ENCODE results near the gene ROR1. TPM values are rescaled to one million over a fixed set of nuclear protein-coding genes. Genes with fewer than 3 reads are reported as not detected.

ROR1 gene
- total RNA-seq, 2 donors from 2014 or later, result 12.9 to 40.8 TPM

DNA sequence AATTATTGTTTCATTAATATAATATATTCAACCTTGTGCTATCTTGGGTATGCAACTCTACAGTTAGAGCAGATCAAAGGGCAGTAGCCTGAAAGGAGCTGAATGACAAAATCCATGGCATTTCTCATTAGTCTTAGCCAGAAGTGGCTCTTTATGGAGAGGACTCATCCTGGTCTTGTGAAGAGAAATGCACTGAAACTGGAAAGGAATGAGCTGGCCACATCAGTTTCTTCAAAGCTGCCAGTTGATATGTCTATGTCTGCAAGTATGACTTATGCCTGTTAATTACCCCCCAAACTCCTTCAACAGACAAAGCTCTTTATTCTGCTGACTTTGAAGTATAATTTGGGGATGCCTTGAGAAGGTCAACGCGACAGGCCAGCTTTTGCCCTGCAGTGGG, 310.6 kb downstream of the ROR1 start:
- no peaks in the 10 kb centered on the region for H3K36me3 ChIP-seq
- TF ChIP-seq, protein P1, sequence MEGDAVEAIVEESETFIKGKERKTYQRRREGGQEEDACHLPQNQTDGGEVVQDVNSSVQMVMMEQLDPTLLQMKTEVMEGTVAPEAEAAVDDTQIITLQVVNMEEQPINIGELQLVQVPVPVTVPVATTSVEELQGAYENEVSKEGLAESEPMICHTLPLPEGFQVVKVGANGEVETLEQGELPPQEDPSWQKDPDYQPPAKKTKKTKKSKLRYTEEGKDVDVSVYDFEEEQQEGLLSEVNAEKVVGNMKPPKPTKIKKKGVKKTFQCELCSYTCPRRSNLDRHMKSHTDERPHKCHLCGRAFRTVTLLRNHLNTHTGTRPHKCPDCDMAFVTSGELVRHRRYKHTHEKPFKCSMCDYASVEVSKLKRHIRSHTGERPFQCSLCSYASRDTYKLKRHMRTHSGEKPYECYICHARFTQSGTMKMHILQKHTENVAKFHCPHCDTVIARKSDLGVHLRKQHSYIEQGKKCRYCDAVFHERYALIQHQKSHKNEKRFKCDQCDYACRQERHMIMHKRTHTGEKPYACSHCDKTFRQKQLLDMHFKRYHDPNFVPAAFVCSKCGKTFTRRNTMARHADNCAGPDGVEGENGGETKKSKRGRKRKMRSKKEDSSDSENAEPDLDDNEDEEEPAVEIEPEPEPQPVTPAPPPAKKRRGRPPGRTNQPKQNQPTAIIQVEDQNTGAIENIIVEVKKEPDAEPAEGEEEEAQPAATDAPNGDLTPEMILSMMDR (IDR thresholded peaks at IDR 0.05), result no peak
- H3K27ac ChIP-seq, result no peak overlapping the region
- H3K4me3 ChIP-seq, result no peak overlapping the region
- no peaks in the 10 kb centered on the region for H3K9me3 ChIP-seq
- H3K4me1 ChIP-seq, result no peaks in the 10 kb centered on the region
- H3K27me3 ChIP-seq, result no peaks in the 10 kb centered on the region
- DNase-seq (ENCODE audit: low spot score), result no peak

DNA sequence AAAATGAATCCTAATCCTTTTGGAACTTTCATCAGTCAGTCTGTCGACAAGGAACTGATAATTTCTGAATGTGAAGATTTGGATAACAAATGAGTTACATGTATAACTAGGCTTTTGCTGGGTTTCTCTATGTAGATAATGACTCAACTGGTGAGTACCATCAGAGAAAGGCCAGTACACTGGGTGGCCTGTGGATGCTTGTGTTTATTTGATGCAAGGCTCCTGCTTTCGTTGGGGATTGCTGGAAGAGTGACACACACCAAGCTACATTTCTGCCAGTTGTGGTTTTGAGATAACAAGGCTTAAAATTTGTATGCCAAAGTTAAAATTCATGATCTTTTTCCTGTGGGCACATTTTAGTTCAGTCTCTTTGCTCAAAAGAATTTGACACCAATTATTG, 314.0 kb downstream of the ROR1 start:
- H3K4me3 ChIP-seq, result no peak overlapping the region
- no peaks in the 10 kb centered on the region for H3K9me3 ChIP-seq
- TF ChIP-seq, protein P1 (IDR thresholded peaks at IDR 0.05), result no peak
- no peak for DNase-seq (ENCODE audit: low spot score)
- peaks cover 0 to 2% of the 10 kb centered on the region in 2 donors for H3K4me1 ChIP-seq
- no peak overlapping the region for H3K27ac ChIP-seq
- H3K36me3 ChIP-seq, result no peaks in the 10 kb centered on the region
- H3K27me3 ChIP-seq, result no peaks in the 10 kb centered on the region

DNA sequence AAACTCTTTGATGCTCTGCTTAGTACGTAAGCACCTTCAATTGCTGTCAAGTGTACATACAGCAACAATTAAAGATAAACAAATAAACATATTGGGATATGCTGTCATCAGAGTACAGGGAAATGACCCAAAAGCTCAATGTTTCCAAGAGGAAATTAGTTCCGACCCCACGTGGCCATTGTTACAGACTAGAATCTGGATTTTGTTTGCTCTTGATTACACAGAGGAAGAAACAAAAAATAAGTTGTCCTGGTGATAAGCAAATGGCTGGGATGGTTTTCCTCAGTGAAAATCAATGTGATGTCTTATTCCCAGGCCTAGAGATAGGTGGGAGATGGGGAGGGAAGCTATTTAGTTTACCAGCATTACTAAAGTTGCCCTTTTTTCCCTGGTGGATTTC, 316.6 kb downstream of the ROR1 start:
- Histone ChIP-seq H3K27me3 (no peaks in the 10 kb centered on the region), H3K4me3 (no peak overlapping the region), H3K36me3 (no peaks in the 10 kb centered on the region), H3K27ac (no peak overlapping the region), H3K9me3 (no peaks in the 10 kb centered on the region), H3K4me1 (peaks cover 0 to 5% of the 10 kb centered on the region in 2 donors)
- TF ChIP-seq, protein P1 (IDR thresholded peaks at IDR 0.05), result no peak
- DNase-seq (ENCODE audit: low spot score), result no peak

DNA sequence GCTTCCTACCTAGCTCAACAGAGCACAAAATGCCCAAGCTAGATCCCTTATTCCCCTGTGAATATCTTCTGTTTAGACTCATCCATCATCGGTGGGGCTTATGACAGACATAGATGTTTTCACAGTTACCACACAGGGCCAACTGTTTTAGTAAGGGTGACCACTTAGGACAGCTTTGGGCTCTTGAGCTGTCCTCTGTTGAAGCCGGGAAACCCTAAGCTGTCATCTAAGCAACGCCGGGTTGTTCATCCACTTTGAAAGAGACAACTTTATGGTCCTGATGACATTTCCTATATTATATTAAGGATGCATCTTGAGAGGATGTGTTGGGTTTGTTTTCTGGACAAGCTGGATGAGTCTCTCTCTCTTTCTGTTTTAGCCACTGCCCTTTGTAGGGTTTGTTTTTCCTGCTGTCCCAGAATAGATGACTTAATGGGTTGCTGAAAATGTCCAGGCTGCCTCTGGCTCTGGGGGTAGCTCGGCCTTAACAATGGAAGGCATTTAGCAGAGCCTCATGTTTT, 319.1 kb downstream of the ROR1 start:
- TF ChIP-seq, protein P1 (IDR thresholded peaks at IDR 0.05), result no peak
- Histone ChIP-seq H3K4me3 (no peak overlapping the region), H3K4me1 (peaks cover 0 to 9% of the 10 kb centered on the region in 2 donors), H3K27me3 (no peaks in the 10 kb centered on the region), H3K9me3 (no peaks in the 10 kb centered on the region), H3K36me3 (no peaks in the 10 kb centered on the region), H3K27ac (no peak overlapping the region)
- DNase-seq (ENCODE audit: low spot score), result no peak

DNA sequence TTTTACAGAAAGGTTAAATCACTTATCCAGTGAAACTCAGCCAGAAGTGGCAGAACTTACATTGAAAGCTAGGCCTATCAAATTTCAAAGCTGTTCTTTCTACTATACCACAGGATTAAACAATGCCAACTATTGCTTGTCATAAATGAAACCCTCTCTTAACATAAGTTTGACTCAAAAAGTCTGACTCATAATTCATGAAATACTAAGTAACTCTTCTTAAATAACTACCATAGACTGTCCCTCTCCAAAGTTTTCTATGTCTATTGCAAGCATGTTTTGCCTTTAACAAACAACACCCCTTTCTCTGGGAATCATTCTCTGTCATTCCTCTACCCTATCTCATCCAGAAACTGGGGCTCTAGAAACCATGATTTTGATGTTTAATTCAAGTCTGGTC, 320.1 kb downstream of the ROR1 start:
- H3K27me3 ChIP-seq, result no peaks in the 10 kb centered on the region
- H3K4me3 ChIP-seq, result no peak overlapping the region
- TF ChIP-seq, protein P1 (IDR thresholded peaks at IDR 0.05), result no peak
- DNase-seq (ENCODE audit: low spot score), result no peak
- H3K9me3 ChIP-seq, result no peaks in the 10 kb centered on the region
- H3K36me3 ChIP-seq, result no peaks in the 10 kb centered on the region
- peaks cover 0 to 14% of the 10 kb centered on the region in 2 donors for H3K4me1 ChIP-seq
- no peak overlapping the region for H3K27ac ChIP-seq

DNA sequence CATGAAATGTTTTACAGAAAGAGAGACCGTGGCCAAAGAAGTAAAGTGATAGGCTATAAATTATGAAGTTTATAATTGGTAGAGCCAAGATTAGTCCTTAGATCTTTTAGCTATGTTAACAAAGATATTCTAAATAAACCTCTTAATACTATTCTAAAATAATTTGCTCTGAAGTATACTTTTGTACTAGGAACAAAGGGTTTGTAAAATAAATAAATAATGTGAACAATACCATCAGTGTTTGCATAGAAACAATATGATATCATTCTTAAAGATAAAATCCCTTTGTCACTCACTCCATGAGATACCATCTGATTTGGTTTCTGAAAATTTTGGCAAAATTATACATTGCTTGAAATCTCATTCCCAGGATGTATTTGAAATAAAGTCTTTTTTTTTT, 322.0 kb downstream of the ROR1 start:
- no peaks in the 10 kb centered on the region for H3K27me3 ChIP-seq
- H3K4me3 ChIP-seq, result no peak overlapping the region
- TF ChIP-seq, protein P1 (IDR thresholded peaks at IDR 0.05), result no peak
- peaks cover 0 to 14% of the 10 kb centered on the region in 2 donors for H3K4me1 ChIP-seq
- no peaks in the 10 kb centered on the region for H3K9me3 ChIP-seq
- no peak overlapping the region for H3K27ac ChIP-seq
- DNase-seq (ENCODE audit: low spot score), result no peak
- no peaks in the 10 kb centered on the region for H3K36me3 ChIP-seq

All from right atrium auricular region (tissue), 2 donors.